Neural crest cell (in vitro differentiated cells): ENCODE results near the gene HOXA10. TPM values are rescaled to one million over a fixed set of nuclear protein-coding genes. Genes with fewer than 3 reads are reported as not detected.

ENCODE experiments used
- DNase-seq: peaks from one replicate; pipeline ENCODE4 v3.0.0; 2021; ENCODE audit warnings: low read depth, mixed read lengths, low spot score
- H3K27ac Mint-ChIP-seq: one replicate; pipeline ENCODE4 v1.8.0; 2021; ENCODE audit warnings: mild to moderate bottlenecking, mixed read lengths; ENCODE audit not compliant: unreplicated experiment
- H3K27me3 Mint-ChIP-seq: 2 replicates; pipeline ENCODE4 v1.8.0; 2021; ENCODE audit warnings: low read depth, mild to moderate bottlenecking, mixed read lengths
- H3K36me3 Mint-ChIP-seq: 2 replicates; pipeline ENCODE4 v1.8.0; 2021; ENCODE audit warnings: low read depth, mild to moderate bottlenecking, mixed read lengths
- H3K4me1 Mint-ChIP-seq: 2 replicates; pipeline ENCODE4 v1.8.0; 2021; ENCODE audit warnings: mixed read lengths
- H3K4me3 Mint-ChIP-seq: one replicate; pipeline ENCODE4 v1.8.0; 2021; ENCODE audit warnings: mild to moderate bottlenecking, mixed read lengths
- H3K9me3 Mint-ChIP-seq: 2 replicates; pipeline ENCODE4 v1.8.0; 2021; ENCODE audit warnings: mixed read lengths
- total RNA-seq: library from RNA; stranded (reverse); gene quantifications from 2 replicates; pipeline ENCODE4 v1.2.1, GENCODE V29; 2021
- TF ChIP-seq, protein P1 (sequence below): fragments of 200-600 bp; sonication (generic); conservative IDR thresholded peaks from 2 replicates; pipeline ENCODE4 v1.5.0; 2021; ENCODE audit warnings: antibody characterized with exemption, mild to moderate bottlenecking

The HOXA10 gene
- total RNA-seq, 1 donor from 2014 or later, result 0.35 TPM

DNA sequence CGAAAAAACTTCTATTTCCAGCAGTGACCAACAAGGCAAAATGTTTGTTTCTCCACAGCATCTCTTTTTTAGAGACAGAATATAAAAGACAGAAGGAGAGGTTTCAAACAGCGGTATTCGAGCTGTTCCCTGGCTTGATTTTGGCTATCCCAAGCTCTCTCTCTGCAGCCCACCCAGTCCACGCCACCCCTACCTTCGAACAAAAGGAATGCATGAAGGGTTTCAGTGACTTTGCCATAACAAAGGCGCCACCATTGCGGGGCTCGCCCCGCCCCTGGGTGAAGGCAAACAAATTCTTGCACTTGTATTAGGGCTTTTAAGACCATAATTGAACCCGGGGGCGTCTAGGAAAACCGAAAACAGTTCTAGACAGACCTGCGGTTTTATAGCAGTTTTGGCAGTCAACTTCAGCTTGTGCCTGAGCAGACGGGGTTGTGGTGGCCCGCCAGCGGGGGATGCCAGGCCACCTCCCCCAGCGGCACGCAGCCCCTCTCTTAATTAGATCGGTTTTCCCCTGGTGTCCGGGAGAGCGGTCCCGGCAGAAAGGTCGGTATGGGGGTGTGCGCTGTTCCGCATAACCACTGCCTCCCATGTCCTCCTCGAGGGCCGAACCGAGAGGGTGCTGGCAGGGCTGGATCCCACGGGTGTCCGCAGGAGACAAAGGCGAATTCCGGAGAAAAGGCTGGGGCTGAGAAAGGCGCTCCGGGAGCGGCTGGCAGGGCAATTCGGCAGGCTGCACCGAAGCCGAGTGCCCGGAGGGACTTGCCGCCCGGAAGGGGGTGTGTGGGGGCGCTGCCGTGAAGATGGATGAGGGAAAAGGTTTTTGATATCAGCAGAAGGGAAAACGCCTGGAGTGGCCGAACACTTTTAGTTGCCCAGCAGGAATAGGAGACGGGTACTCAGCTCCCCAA is 13.6 kb upstream of the HOXA10 start:
- H3K9me3 Mint-ChIP-seq, result no peaks in the 10 kb centered on the region
- H3K27me3 Mint-ChIP-seq, result peaks cover 99% of the 10 kb centered on the region
- peaks cover 5% of the 10 kb centered on the region for H3K36me3 Mint-ChIP-seq
- TF ChIP-seq, protein P1, sequence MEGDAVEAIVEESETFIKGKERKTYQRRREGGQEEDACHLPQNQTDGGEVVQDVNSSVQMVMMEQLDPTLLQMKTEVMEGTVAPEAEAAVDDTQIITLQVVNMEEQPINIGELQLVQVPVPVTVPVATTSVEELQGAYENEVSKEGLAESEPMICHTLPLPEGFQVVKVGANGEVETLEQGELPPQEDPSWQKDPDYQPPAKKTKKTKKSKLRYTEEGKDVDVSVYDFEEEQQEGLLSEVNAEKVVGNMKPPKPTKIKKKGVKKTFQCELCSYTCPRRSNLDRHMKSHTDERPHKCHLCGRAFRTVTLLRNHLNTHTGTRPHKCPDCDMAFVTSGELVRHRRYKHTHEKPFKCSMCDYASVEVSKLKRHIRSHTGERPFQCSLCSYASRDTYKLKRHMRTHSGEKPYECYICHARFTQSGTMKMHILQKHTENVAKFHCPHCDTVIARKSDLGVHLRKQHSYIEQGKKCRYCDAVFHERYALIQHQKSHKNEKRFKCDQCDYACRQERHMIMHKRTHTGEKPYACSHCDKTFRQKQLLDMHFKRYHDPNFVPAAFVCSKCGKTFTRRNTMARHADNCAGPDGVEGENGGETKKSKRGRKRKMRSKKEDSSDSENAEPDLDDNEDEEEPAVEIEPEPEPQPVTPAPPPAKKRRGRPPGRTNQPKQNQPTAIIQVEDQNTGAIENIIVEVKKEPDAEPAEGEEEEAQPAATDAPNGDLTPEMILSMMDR, result no peak
- H3K4me1 Mint-ChIP-seq, result peaks cover 10% of the 10 kb centered on the region
- peak overlapping the region; percentile 34 for H3K4me3 Mint-ChIP-seq
- no peak overlapping the region for H3K27ac Mint-ChIP-seq
- DNase-seq, result no peak

DNA sequence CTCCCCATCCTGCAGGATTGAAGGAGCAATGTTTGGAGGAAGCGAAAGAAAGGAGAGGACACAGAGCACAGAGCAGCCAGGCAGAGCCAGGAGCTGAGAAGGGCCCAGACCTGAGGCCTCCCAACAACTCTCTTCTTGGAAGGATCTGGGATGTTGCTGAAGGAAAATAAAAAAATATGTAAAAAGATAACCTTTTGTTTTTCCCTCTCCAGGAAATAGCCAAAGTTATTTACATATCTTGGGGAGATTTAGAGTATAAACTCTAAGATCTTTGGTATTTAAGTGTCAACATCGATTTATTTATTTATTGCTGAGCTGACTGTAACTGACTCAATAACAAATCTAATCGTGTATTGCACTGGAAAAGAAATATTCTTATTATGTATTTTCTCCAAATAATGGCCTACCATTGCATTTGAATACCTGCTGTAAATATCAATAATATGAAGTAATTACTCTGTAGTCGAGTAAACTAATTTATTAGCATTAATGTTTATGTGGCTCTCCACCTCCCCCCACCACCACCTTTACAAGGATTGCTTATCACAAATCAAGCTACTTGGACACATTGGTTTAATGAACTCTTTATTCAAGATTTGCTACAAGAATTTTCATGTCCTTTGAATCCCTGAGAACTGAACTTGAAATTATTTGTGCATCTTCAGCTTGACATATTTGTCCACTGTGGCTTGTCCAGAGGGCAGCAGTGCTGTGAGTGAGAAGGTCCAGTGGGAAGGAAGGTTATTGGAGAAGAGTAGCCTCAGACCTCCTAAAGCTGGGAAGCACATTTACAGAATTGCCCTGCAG is 12.8 kb upstream of the HOXA10 start:
- H3K27ac Mint-ChIP-seq, result no peak overlapping the region
- DNase-seq, result no peak
- no peak overlapping the region for H3K4me3 Mint-ChIP-seq
- TF ChIP-seq, protein P1, result no peak
- H3K9me3 Mint-ChIP-seq, result no peaks in the 10 kb centered on the region
- H3K4me1 Mint-ChIP-seq, result peaks cover 10% of the 10 kb centered on the region
- peaks cover 5% of the 10 kb centered on the region for H3K36me3 Mint-ChIP-seq
- H3K27me3 Mint-ChIP-seq, result peaks cover 100% of the 10 kb centered on the region

DNA sequence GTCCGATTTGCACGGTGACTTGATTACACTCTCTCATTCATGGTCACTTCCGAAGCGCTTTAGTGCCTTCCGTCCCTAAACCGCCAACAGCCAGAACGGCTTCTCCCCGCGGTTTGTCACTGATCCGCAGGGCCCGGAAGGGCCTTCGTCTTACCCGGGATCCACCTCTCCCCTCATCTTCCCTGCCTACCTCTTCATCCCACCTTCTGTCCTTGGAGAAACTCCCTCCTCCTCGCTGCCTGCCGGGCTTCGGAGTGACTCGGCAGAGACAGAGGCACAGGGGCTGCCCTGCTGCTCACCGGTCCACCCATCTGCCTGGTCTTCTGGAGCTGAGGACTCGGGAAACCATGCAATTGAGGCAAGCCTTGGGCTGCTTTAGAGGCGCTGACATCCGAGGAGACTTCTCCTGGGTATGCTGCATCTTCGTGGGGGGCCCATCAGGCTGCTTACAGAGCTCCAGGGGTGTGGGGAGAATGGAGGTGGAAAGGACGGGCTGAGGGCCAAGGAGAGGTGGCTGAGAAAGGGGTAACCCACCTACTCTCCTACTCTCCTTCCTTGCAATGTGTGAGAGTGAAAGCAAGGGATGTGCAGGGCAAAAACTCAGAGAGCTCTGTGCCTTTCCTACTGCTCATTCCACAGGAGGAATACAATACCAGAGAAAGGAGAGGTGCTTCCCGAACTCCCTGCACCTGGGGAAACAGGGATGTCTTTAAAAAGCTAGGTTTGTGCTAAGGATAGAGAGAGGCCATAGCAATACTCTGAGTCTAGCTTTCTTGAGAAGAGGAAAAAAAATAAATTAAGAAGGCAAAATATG is 11.9 kb upstream of the HOXA10 start:
- peak overlapping the region; percentile 2 for H3K4me3 Mint-ChIP-seq
- DNase-seq, result no peak
- peaks cover 5% of the 10 kb centered on the region for H3K36me3 Mint-ChIP-seq
- peaks cover 10% of the 10 kb centered on the region for H3K4me1 Mint-ChIP-seq
- TF ChIP-seq, protein P1, result no peak
- peaks cover 100% of the 10 kb centered on the region for H3K27me3 Mint-ChIP-seq
- no peak overlapping the region for H3K27ac Mint-ChIP-seq
- H3K9me3 Mint-ChIP-seq, result no peaks in the 10 kb centered on the region

DNA sequence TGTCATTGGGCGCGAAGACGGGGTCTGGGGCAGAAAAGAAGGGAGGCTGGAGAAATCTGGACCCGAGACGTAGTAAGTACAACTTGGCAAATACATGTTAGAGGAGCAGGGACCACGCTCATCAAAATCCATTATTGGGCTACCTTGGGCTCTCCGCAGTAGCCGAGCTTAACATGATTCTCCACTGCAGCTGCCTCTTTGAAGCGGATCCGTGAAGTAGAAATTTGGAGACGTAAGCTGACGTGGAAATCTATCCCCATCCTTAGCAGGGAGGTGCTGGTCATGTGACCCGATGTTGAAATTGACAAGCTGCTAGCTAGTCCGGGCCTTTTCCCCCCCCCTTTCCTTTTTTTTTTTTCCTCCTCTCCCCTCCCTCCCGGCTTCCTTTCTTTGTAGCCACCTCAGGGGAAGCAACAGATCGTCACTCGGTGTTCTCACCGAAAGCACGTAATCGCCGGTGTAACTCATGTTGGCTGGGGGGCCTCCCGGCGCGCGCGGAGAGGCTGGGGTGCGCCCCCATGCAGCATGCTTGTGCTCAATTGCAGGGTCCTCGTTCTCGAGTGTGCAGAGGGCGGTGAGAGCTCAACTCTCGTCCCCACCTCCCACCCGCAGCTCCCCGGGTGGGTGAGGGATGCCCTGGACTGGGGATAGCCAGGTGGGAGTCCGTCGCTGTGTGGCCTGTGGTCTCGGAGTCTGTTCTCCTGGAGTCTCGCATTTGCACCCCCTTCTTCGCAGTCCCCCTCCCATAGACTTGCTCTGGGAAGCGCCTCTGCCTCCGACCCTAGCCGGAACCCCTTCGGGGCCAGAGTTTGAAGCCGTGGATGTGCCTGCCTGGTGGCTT is 11.1 kb upstream of the HOXA10 start, which contains the start of gene HOXA11:
Gene HOXA11, minus strand, starts transcription at position 220 of the 841 bp plus-strand sequence. Its CDS starts 88 bp downstream, at position 132.
- DNase-seq, result no peak
- H3K9me3 Mint-ChIP-seq, result no peaks in the 10 kb centered on the region
- peak within 1 kb of the TSS; percentile 67 for H3K4me3 Mint-ChIP-seq
- peaks cover 100% of the 10 kb centered on the region for H3K27me3 Mint-ChIP-seq
- H3K4me1 Mint-ChIP-seq, result peaks cover 10% of the 10 kb centered on the region
- TF ChIP-seq, protein P1, result no peak
- H3K27ac Mint-ChIP-seq, result no peak within 1 kb of the TSS
- peaks cover 5% of the 10 kb centered on the region for H3K36me3 Mint-ChIP-seq
